ENCODE results near the gene MKNK2.

DNA sequence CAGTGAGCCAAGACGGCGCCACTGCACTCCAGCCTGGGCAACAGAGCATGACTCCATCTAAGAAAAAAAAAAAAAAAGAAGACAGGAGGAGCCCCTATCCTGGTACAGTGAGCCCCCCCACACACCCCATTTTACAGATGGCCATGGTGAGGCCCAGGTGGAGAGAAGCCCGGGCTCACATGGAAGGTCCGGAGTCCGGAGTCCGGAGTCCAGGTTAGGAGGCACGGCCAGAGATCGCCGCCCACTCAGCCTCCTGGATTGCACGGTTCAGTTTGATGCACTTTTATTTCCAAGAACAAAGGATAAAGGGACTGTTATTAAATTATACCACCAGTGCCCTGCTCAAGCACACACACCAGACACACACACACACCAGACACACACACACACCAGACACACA lies 24.3 kb downstream of the MKNK2 start:
- TF ChIP-seq POLR2A (IDR thresholded peaks at IDR 0.05), result no peak
- TF ChIP-seq, protein P1, sequence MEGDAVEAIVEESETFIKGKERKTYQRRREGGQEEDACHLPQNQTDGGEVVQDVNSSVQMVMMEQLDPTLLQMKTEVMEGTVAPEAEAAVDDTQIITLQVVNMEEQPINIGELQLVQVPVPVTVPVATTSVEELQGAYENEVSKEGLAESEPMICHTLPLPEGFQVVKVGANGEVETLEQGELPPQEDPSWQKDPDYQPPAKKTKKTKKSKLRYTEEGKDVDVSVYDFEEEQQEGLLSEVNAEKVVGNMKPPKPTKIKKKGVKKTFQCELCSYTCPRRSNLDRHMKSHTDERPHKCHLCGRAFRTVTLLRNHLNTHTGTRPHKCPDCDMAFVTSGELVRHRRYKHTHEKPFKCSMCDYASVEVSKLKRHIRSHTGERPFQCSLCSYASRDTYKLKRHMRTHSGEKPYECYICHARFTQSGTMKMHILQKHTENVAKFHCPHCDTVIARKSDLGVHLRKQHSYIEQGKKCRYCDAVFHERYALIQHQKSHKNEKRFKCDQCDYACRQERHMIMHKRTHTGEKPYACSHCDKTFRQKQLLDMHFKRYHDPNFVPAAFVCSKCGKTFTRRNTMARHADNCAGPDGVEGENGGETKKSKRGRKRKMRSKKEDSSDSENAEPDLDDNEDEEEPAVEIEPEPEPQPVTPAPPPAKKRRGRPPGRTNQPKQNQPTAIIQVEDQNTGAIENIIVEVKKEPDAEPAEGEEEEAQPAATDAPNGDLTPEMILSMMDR (IDR thresholded peaks at IDR 0.05), result no peak
- TF ChIP-seq POLR2AphosphoS5 (IDR thresholded peaks at IDR 0.05), result no peak

Data from breast epithelium (tissue), 3 donors.